NAMALWA (cell line): ENCODE results near the gene ELMO1.

Source experiments
- DNase-seq: peaks from one replicate; pipeline ENCODE4 v3.0.0-alpha.2; 2015; ENCODE audit warnings: low spot score

ELMO1 gene

DNA sequence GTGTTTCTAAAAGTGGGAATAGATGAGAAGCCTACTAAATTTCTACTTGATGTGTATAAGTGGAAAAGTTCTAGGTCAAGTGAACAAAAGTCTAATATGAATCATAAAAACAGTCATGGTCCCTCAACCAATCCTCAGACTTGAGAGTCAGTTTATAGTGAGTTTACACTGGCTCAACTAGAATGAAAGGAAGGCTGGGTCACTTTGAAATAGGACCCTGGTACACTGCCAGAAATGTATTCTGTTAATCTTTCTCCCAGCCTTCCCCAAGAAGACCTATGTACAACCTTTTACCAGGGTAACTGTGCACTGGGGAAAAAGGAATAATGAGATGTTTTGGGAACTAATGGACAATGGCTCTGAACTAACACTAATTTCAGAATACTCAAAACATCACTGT lies 17.3 kb downstream of the ELMO1 start:
- no peak for DNase-seq

DNA sequence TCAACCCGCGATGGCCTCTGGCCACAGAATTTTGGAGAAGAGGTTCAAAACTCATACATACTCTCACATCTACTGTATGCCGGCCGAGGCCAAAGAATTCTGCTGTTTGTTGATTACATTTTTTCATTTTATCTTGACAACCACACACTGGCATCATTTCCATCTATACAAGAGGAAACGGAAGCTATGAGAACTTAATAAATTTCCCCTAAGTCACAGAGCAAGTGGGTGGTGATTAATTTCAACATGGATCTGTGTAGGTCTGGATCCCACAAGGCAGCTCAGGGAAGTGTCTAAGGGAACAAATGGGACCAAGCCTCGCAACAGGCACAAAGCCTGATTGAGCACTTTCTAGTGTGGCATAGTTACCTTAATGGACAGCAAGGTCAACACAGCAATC lies 18.0 kb downstream of the ELMO1 start:
- DNase-seq, result no peak

DNA sequence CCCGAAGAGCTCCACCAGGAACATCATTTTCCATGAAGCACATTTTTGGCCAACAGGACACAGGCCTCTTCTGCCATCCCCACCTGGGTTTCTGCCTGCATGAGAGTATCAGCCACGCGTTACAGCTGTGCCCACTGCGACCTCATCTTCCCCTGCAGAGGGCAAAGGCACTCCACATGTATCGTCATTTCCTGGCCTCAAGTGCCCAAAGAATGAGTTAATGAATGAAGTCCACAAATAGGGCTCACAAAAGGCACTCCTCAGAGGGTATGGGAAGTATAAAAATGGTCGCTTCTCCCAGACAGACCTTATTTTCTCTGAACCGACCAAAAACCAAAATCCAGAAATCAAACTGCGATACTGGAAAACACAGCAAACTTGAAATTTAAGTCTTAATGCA lies 18.5 kb downstream of the ELMO1 start:
- no peak for DNase-seq

DNA sequence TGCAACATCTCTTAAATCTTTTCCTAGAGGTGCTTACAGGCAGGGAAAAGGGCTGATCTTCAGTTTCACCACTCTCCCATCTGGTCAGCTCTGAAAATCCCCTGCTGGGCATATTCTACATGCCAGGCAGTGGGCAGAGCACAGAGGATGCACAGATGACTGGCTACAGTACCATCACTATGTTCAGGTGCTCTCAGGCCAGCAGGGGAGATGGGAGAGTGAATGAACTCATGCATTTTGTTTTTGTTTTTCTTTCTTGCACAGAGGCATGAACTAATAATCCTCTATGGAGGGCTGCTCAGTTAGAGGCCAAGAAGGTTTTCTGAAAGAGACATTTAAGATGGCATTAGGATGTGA lies 19.3 kb downstream of the ELMO1 start:
- DNase-seq, result no peak

DNA sequence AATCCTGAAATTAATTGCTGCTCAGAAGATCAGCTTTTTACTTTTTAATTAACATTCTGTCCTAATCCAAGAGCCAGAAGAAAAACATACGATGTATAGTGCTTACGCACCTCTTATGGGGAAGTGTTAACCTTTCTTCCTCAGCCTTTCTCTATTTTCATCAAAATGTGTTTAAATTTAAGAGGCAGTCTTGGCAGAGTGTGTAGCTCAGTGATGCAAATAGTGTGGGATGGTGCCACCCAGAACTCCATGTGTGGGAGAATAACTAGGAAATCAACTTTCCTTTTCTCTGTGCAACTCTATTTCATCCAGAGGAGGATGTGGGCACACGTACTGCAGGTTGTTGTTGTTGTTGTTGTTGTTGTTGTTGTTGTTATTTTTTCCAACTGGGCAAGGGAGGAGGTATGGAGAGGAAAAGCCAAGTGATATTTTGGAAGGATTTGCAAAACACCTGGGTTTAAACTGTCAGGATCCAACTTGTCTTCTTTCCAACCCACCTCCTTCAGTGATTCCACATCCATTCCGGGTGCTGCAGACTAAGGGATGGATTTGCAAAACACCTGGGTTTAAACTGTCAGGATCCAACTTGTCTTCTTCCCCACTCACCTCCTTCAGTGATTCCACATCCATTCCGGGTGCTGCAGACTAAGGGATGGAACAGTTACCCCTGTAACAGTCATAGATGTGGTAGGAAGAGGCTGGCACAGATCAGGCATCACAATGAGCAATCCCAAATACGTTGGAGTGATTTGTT lies 19.8 kb downstream of the ELMO1 start:
- DNase-seq, result no peak

DNA sequence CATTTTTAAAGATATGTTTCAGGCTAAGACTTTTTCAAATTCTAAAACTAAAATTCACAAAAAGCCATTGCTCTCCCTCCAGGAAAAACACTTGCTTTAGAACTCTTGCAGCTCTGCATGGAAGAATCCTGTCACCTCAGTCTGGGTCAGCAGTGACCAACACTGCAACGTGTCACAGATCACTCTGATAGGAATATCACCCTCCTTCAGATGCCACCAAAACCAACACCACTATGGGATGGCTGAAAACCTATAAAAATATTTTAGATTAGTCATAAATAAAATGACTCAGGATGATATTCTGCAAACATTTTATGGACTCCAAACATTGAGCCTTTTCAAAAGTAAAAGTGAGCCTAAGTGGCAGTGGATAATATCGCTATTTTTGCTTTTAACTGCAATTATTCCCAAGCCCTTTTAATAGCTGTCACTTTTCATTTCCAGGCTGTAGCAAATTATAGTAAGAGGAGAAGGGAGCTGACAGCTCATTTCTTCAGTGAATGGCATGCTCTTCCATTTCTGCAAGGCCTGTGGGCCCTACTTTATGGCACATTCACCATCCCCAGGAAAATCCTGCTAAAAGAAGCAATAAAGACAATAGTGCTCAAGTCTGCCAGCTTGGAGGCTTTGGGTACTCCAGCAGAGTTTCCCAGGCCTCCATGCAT lies 21.3 kb downstream of the ELMO1 start:
- DNase-seq, result no peak

DNA sequence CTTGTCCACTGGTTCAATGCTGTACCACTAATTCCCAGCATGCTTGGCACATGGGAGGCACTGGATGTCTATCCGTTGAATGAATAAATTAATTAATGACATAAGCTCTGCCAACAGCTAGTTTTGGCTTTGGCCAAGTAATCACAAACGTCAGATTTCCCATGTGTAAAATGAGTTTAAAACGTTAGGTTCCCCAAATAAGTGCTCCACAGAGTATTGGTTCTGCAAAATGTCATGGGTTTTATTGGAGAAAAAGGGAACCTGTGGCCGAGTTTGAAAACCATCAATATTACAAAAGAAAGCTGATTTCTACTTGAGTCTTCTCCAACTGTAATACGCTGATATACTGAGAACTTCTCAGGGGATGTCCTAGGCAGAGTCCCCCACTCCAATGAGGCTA lies 23.2 kb downstream of the ELMO1 start:
- DNase-seq, result no peak

DNA sequence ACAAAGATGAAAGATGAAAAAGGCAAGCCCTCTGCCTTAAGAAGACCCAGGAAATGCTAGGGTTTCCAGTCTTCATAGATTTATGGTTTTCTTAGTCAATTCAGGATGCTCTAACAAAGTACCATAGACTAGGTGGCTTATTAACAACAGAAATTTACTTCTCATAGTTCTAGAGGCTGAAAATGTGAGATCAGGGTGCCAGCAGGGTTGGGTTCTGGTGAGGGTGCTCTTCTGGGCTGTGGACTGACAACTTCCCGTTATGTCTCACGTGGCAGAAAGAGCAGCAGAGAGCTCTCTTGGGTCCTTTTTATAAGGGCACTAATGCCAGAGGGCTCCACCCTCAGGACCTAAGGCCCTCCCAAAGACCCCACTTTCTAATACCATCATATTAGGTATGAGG lies 23.7 kb downstream of the ELMO1 start:
- no peak for DNase-seq

DNA sequence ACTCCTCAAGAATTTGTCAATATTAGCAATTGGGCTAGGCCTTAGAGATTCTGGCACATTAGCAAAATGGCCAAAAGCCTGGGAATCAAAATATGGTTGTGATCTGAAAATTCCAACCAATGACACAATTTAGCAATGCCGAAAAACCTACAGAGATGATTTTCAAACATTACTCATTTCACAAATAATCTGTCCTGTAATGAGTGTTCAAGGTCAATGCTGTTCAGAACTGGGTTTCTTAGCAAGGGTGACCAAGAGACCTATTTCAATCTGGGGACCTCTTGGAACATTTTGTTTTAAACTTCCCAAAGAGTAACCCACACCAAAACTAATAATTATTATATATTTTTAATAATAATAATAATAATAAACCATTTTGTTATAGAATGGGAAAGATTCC lies 24.1 kb downstream of the ELMO1 start:
- no peak for DNase-seq

DNA sequence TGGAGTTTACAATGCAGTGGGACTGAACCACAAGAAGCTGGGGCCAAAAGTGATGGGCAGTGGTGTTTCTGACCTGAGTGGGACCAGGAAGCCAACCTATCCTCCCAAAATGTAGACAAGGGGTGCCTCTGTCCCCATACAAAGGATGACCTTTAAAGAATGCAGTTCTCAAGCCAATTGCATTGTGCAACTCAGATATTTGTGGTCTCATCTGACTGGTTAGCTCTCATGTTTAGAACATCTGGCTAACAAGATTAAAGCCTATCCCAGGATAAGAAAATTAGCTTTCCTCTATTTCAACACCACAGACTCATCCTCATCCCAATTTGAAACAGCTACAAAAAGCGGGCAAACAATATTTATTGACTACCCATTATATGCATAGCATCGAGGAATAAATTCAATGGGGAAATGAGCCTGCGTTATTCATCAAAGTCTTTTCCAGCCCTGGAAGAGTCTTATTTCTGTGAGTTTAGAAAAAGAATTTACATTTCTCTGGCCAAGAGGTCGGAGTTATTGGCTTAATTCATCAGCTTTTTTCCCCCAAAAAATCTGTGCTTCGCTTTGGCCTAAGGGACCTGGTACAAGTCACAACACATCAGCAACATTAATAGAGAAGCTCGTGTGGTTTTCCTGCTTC lies 26.7 kb downstream of the ELMO1 start:
- DNase-seq, result no peak

DNA sequence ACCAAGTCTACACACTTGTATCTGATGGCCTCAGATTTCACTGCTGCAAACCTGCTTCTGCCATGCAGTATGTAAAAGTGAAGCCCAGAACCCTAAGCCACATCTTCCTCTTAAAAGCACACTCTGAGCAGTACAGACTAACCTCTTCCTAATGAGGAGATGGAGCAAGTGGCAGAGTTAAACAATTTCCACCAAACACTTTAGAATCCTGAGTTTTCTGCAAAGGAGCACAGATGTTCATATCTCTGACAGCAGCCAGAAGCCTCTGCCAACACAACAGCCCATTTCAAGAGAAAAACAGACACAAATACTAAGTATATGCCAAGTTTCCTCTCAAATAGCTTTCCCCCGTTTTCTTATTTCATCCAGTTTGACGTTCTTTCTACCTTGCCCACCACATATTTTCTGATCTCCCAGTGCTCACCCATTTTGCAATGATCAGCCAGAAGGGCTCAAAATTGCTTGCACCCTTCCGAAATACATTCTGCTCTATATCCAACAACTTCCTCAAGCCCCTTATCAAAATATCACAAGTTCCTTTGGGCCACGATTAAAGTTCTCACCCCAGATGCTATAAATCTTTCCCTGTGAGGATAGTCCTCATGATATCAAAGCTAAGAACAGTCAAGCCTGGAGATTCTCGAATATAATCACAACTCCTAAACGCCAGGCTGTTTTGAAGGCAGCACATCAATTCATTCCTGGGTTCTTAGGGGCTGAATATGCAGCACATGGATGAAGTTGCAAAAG lies 27.5 kb downstream of the ELMO1 start:
- no peak for DNase-seq

DNA sequence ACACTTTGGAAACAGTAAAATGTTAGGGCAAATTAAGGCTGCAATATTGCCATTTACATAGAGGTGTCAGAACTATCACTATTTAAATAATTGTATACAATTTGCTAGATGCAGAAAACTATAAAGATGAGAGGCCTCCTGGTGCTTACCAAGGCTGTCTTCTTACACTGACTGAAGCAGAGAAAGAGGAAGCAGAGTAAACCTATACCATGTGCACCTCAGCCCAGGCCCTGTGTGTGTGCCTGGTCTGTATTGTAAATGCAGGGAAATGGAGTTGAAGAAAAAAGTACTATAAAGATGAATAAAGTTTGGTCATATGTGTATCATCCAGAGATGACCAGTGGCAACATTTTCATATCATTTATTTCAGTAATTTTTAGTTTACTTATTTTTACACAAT lies 29.2 kb downstream of the ELMO1 start:
- DNase-seq, result no peak

DNA sequence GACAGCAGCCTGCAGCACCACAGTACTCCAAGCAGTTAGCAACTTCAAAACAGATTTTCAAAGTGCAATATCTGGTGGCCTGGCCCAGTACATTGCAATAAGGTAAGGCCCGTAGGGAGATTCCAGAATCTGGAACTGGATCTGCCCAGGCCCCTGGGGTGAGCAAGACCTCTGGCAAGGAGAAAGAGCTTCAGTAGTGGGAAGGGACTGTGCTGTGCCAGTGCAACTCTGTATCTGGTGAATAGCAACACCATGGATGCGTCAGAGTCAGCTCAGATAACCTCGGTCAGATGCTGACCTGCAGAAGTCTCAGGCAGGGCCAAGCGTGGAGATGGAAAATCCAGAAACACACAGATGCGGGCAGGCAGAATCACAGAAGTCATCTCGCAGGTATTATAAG lies 30.3 kb downstream of the ELMO1 start:
- no peak for DNase-seq

DNA sequence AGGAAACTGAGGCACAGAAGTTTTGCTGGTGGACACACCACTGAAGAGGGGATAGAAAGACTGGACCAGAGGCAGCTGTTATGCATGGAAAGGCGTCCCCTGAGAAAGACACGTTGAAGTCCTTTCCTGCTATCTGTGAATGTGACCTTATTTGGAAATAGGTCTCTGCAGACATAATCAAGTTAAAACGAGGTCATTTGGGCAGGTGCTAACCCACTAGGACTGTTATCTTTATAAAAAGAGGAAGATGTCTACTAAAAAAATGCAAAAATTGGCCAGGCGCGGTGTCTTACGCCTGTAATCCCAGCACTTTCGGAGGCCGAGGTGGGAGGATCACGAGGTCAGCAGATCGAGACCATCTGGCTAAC lies 31.6 kb downstream of the ELMO1 start:
- DNase-seq, result no peak

DNA sequence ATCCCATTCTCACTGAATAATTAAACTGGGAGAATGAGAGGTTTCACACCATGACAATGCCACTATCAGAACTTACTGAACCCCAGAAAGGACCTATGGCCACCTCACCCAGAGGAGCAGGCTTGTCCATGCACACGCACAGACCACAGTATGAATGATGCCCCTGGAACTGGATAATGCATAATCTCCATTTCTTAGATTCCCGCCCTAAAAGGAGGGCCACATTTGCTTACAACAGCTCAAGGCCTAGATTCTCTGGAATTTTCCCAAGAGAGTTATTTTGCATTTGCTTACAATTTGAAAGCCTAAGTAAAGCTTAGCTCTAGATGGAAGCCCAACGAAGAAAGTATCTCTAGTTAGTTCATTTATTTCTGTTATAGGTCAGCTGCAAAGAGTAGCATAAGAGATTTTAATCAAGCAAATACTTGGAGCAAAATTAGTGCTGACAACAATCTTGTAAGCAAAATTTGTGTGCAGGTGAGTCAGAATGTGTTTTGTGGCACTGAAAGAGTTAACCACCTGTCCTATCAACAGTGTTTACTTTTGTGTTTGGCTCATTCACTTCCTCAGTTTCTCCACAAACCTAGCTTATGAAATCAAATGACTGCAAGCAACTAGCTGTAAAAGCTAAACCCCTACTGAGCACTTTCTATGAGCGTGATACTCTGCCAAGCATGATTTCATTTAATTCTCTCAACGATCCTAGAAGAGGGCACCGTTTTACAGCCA lies 32.1 kb downstream of the ELMO1 start:
- no peak for DNase-seq

DNA sequence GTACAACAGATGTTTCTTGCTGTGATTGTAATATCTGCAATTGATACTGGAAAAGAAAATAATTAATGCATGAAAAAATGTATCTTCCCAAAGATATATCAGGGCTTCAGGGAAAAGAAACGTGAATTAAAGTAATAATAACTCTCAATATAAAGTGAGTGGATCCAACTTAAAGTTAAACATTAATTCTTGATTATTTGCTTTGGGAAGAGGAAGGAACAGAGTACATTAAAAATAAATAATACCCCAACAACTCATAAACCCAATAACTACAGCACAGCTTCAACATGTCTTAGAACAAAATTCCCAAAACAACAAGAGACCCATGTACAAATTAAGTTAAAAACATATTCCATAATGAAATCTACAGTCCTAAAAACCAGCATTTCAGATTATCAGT lies 33.0 kb downstream of the ELMO1 start:
- no peak for DNase-seq

DNA sequence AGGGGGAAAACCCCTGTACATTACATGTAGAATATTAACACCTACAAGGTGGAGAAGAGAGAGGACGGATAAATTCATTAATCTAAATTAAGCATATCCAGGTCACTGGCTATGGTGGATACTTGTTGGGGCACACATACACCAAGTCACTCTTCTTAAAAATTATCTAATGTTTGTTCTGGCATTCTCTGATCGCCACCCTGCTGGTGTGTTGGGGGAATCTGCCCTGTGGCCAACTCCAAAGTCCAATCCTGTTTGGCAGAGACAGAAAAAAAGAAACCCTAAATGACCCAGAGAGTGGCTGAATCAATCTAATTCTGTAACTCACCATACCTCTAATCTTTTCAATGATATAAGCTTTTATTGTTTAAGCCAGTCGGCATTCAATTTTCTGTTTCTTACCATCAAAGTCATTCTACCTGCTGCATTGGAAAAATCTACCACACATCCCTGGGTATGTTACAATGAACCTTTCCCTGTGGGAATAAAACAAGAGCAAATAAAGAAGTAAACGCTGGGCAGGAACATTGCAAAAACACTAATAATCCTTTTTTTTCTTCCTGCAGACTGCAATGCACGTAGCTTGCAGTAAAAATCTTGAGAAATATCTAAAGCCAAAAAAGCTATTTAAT lies 34.2 kb downstream of the ELMO1 start:
- DNase-seq, result no peak

DNA sequence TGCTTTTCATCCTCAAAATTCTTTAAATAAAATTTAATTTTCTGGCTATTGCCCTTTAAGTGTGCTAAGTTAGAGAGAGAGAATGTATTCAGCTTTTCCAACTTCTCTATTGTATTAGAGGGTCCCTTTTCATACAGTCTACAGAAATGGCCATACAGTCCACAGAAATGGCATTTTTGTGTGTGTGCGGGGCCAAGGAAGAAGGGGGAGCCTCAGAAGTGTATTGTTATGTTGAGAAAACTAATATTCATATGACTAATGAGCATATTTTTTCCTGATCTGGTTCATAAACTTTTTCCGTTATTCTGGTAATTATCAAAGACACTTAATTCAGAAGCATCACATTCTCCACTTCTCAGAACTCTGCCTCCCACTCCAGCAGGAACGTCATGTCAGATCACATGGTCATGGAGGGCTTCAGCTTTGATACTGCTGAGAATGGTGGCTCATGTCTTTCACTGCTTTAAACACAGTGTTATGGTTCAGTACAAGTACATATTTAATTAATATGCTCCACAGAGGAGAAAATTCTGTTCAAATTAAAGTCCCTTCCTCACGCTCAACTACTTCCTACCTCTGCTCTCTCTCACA lies 37.1 kb downstream of the ELMO1 start:
- no peak for DNase-seq

DNA sequence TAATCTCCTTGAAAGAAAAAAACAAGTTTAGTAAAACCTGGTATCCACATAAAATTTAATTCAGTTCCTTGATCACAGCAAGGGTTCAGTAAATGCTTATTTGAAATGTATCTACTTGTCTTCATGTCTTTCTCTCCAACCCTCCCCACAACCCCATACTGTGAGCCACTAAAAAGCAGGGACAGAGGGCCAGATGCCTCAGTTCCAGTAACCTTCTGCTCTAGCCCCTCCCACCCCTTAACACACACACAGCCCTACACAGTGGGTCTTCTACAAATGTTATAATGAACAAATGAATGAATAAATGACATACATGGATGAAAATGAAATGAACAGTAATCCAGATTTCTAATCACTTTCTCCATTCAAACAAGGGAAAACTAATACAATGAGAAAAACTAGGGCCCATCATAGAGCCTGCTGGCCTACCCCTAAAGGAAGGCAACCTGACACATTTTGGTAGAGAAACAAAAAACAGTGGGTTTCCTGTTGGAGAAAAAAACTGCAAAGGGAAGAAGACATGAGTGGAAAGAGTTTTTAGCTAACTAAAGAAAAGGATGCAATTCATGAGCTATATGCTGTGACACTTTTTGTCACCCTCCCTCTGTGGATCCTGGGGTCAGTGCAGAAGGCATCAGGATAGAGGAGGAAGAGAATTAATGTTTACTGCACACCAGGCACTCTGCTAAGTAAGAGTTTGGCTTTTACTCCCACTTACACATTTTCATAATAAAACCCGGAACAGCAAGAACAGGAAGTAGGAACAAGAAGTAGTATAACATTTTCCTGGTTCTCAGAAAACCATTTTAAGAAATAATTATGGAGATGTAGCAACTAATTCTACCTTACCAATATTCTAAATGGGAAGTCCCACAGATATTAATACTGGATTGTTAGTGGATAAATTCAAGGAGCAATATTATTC lies 38.1 kb downstream of the ELMO1 start:
- no peak for DNase-seq

DNA sequence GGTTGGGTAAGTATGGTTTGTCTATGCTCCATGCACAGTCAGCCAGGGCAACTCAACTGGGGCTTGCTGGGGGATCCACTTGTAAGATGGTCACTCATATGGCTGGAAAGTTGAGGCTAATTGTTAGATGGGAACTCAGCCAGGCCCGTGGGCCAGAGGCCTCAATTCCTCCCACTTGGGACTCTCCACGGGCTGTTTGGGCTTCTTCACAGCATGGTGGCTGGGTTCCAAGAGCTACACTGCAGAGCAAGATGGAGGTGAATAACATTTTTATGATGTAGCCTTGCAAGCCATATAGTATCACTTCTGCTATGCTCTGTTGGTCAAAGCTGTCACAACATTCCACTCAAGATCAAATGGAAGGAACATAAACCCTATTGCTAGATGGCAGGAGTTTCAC lies 39.2 kb downstream of the ELMO1 start:
- no peak for DNase-seq
